IMR-90 (cell line): Measurements from ENCODE around the gene KCNQ5. TPM values are rescaled to one million over a fixed set of nuclear protein-coding genes. Genes with fewer than 3 reads are reported as not detected.

Experiments used
- ATAC-seq: fragments of 200-7000 bp; cut with Tn5 transposase; 2 replicates; pipeline ENCODE4 v1.9.1; 2020; ENCODE audit warnings: low read depth, mild to moderate bottlenecking, moderate library complexity
- BruUV-seq: library from RNA; stranded (reverse); fragments of 400-500 nt; replicated peaks from 2 replicates; lab custom pipeline; 2021; lab: Mats Ljungman, UMichigan
- CTCF ChIA-PET: fragments of 300-600 bp; formaldehyde crosslinking; extraction: SDS; loops from one replicate; lab custom pipeline; 2021; ENCODE audit warnings: antibody characterized with exemption; lab: Yijun Ruan, JAX
- POLR2A ChIA-PET: fragments of 300-600 bp; sonication (Branson Sonifier 250); formaldehyde crosslinking; loops from one replicate; lab custom pipeline; 2022; ENCODE audit warnings: antibody characterized with exemption; ENCODE audit not compliant: unreplicated experiment; lab: Charles Lee
- DNase-seq: peaks from one replicate; pipeline ENCODE4 v3.0.0; 2013
- H2AFZ ChIP-seq: replicated peaks from 2 replicates; pipeline ENCODE3; 2013; ENCODE audit warnings: low read length, mild to moderate bottlenecking; ENCODE audit not compliant: poor library complexity
- H2AK5ac ChIP-seq: 2 replicates; pipeline ENCODE4 v1.6.1; 2013; ENCODE audit warnings: low read depth, low read length, inconsistent platforms
- H2AK9ac ChIP-seq: replicated peaks from 2 replicates; pipeline ENCODE3; 2013; ENCODE audit warnings: mild to moderate bottlenecking, low read depth, low read length, moderate library complexity; ENCODE audit not compliant: poor library complexity
- H2BK120ac ChIP-seq: 2 replicates; pipeline ENCODE4 v1.6.1; 2013; ENCODE audit warnings: low read depth, low read length, inconsistent platforms
- H2BK15ac ChIP-seq: 3 replicates; pipeline ENCODE4 v1.6.1; 2013; ENCODE audit warnings: low read depth, low read length, inconsistent platforms
- H2BK20ac ChIP-seq: 2 replicates; pipeline ENCODE4 v1.6.1; 2013; ENCODE audit warnings: low read depth, mild to moderate bottlenecking, inconsistent platforms, low read length, moderate library complexity
- H2BK5ac ChIP-seq: 2 replicates; pipeline ENCODE4 v1.6.1; 2013; ENCODE audit warnings: mild to moderate bottlenecking, low read depth, low read length, inconsistent platforms; ENCODE audit not compliant: poor library complexity, severe bottlenecking
- H3K14ac ChIP-seq: replicated peaks from 2 replicates; pipeline ENCODE4 v1.6.1; 2013; ENCODE audit warnings: low read depth, low read length, inconsistent platforms
- H3K18ac ChIP-seq: 2 replicates; pipeline ENCODE4 v1.6.1; 2013; ENCODE audit warnings: low read depth, low read length, control low read depth
- H3K23ac ChIP-seq: 2 replicates; pipeline ENCODE4 v1.6.1; 2013; ENCODE audit warnings: low read depth, low read length, inconsistent platforms
- H3K27ac ChIP-seq: 2 replicates; pipeline ENCODE4 v1.5.1; 2013; ENCODE audit warnings: mild to moderate bottlenecking, control low read depth, low read length; ENCODE audit not compliant: insufficient read depth
- H3K27me3 ChIP-seq: 2 replicates; pipeline ENCODE4 v1.6.1; 2013; ENCODE audit warnings: low read length; ENCODE audit not compliant: control insufficient read depth, insufficient read depth
- H3K36me3 ChIP-seq: 2 replicates; pipeline ENCODE4 v1.6.1; 2013; ENCODE audit warnings: low read length, mixed read lengths; ENCODE audit not compliant: control insufficient read depth, insufficient read depth
- H3K4ac ChIP-seq: 2 replicates; pipeline ENCODE4 v1.6.1; 2013; ENCODE audit warnings: low read depth, low read length, inconsistent platforms
- H3K4me1 ChIP-seq: 2 replicates; pipeline ENCODE4 v1.6.1; 2013; ENCODE audit warnings: low read length, mixed read lengths; ENCODE audit not compliant: control insufficient read depth, insufficient read depth
- H3K4me2 ChIP-seq: 2 replicates; pipeline ENCODE4 v1.6.1; 2013; ENCODE audit warnings: low read depth, mild to moderate bottlenecking, control low read depth, low read length, moderate library complexity
- H3K4me3 ChIP-seq: 2 replicates; pipeline ENCODE4 v1.5.1; 2013; ENCODE audit warnings: low read depth, mild to moderate bottlenecking, control low read depth, low read length, moderate library complexity; ENCODE audit not compliant: insufficient read depth
- H3K56ac ChIP-seq: 2 replicates; pipeline ENCODE4 v1.6.1; 2013; ENCODE audit warnings: low read length, inconsistent platforms; ENCODE audit not compliant: insufficient read depth; ENCODE audit errors: extremely low read depth
- H3K79me1 ChIP-seq, 2 experiments: 2 replicates each; pipeline ENCODE4 v1.6.1; 2013; ENCODE audit warnings: low read length in 2 of 2, inconsistent platforms in 1 of 2, low read depth in 1 of 2
- H3K9ac ChIP-seq: 2 replicates; pipeline ENCODE4 v1.6.1; 2013; ENCODE audit warnings: low read depth, low read length, control low read depth
- H3K9me1 ChIP-seq: 2 replicates; pipeline ENCODE4 v1.6.1; 2013; ENCODE audit warnings: low read length, inconsistent platforms; ENCODE audit not compliant: insufficient read depth
- H3K9me3 ChIP-seq: 2 replicates; pipeline ENCODE4 v1.6.1; 2013; ENCODE audit warnings: low read length; ENCODE audit not compliant: control insufficient read depth, insufficient read depth
- H4K20me1 ChIP-seq: 2 replicates; pipeline ENCODE4 v1.6.1; 2013; ENCODE audit warnings: low read length, inconsistent platforms; ENCODE audit not compliant: insufficient read depth
- H4K5ac ChIP-seq: 2 replicates; pipeline ENCODE4 v1.6.1; 2013; ENCODE audit warnings: mild to moderate bottlenecking, low read depth, low read length, control low read depth
- H4K8ac ChIP-seq, 2 experiments: 2 replicates each; pipeline ENCODE4 v1.6.1; 2013; ENCODE audit warnings: low read depth in 2 of 2, low read length in 2 of 2, control low read depth in 1 of 2, inconsistent platforms in 1 of 2
- H4K91ac ChIP-seq: 2 replicates; pipeline ENCODE4 v1.6.1; 2013; ENCODE audit warnings: low read depth, low read length, inconsistent platforms; ENCODE audit not compliant: insufficient read depth
- CHD1 ChIP-seq: IDR thresholded peaks from 2 replicates; pipeline ENCODE4 v1.6.1; 2012; ENCODE audit warnings: low read depth, low read length, improper control_type of control experiment
- MXI1 ChIP-seq: IDR thresholded peaks from 2 replicates; pipeline ENCODE4 v1.6.1; 2012; ENCODE audit warnings: low read depth, mild to moderate bottlenecking, low read length, moderate library complexity, borderline replicate concordance
- RFX5 ChIP-seq: IDR thresholded peaks from 2 replicates; pipeline ENCODE4 v1.8.0; 2012; ENCODE audit warnings: low read depth, mild to moderate bottlenecking, low read length, moderate library complexity
- WGBS, 2 experiments: methylation state at CpG; one replicate each; pipeline versions ENCODE4 v1.1.5 to v1.1.7; 2013; ENCODE audit warnings: missing lambda C conversion rate in 2 of 2; ENCODE audit not compliant: insufficient read length in 1 of 2; ENCODE audit errors: extremely low coverage in 2 of 2; 5-methylcytosine and 5-hydroxymethylcytosine counted together
- dilution Hi-C: fragments of 300-500 bp; cut with HindIII; formaldehyde crosslinking; loops from one replicate; pipeline ENCODE4 v1.14.3; 2018; ENCODE audit warnings: low sequenced_read_pairs; ENCODE audit not compliant: unreplicated experiment
- in situ Hi-C: fragments of 300-500 bp; cut with MboI; formaldehyde crosslinking; loops from 3 replicates; pipeline ENCODE4 v1.14.3; 2019; ENCODE audit warnings: low sequenced_read_pairs, inconsistent platforms, mixed read lengths
- intact Hi-C: fragments of 100-400 bp; cut with micrococcal nuclease; formaldehyde crosslinking; loops from 2 replicates; pipeline ENCODE4 v1.10.0; 2022
- polyA plus RNA-seq, 3 experiments: library from polyadenylated mRNA; depleted of rRNA; stranded (reverse); fragments of >200 nt; gene quantifications; 2 replicates each; pipeline ENCODE4 v1.2.3, GENCODE V29; 2012; ENCODE audit warnings: low replicate concordance in 1 of 3
- total RNA-seq: library from RNA; depleted of rRNA; stranded (reverse); fragments of >200 nt; gene quantifications from 2 replicates; pipeline ENCODE4 v1.2.3, GENCODE V29; 2012

The KCNQ5 gene
- total and polyA plus RNA-seq, 2 of the 4 experiments (the other 2 are of a cell fraction): 0.75 to 1.3 TPM

GRCh38 chr6:72969666-72970065 lies 347.8 kb downstream of the KCNQ5 start:
- Histone ChIP-seq H3K14ac (no peak overlapping the region), H2BK120ac (no peak overlapping the region), H3K56ac (no peak overlapping the region), H4K8ac (no peak overlapping the region), H2AK5ac (no peak overlapping the region), H3K9me3 (no peaks in the 10 kb centered on the region), H2AFZ (no peak overlapping the region), H2BK15ac (peak overlapping the region; percentile 34; the same call in 1 of the 3 replicates), H3K79me1 (no peaks in the 10 kb centered on the region), H3K4me3 (no peak overlapping the region), H2BK5ac (no peak overlapping the region), H3K9ac (no peak overlapping the region), H4K5ac (no peak overlapping the region), H3K23ac (no peak overlapping the region), H3K36me3 (no peaks in the 10 kb centered on the region), H3K4me1 (peaks cover 3% of the 10 kb centered on the region; the same call in 1 of the 2 replicates), H2AK9ac (no peak overlapping the region), H3K27me3 (no peaks in the 10 kb centered on the region), H2BK20ac (no peak overlapping the region; the same call in 1 of the 2 replicates), H3K4me2 (no peak overlapping the region), H4K91ac (0 out of 2 replicates have a peak overlapping the region, but pooled peaks have one; percentile 23), H3K27ac (no peak overlapping the region), H3K9me1 (no peaks in the 10 kb centered on the region; the same call in 1 of the 2 replicates), H3K18ac (no peak overlapping the region; the same call in 1 of the 2 replicates), H3K4ac (no peak overlapping the region), H4K20me1 (no peaks in the 10 kb centered on the region)
- TF ChIP-seq MXI1 (no peak), CHD1 (no peak), RFX5 (no peak)
- no TSS peak for BruUV-seq
- no peak for ATAC-seq
- intact Hi-C loops (no loop called here), dilution Hi-C loops (no loop called here), in situ Hi-C loops (no loop called here)
- no CpG with 5 or more reads among the region's 2 CpGs for WGBS, 2 experiments
- ChIA-PET POLR2A (no interaction called here), CTCF (no interaction called here)
- no peak for DNase-seq
